Naive thymus-derived CD4-positive, alpha-beta T cell (primary cell): ENCODE results near the gene PKD2L2. TPM values are rescaled to one million over a fixed set of nuclear protein-coding genes. Genes with fewer than 3 reads are reported as not detected.

ENCODE experiments used
- polyA plus RNA-seq, 2 donors: library from polyadenylated mRNA; unstranded; fragments of 300-500 nt; fragmentation: Illumina TruSeq; gene quantifications; one replicate each; pipeline ENCODE4 v1.2.3, GENCODE V29; 2021
- total RNA-seq, 6 experiments: library from RNA in 5 of 6; stranded (reverse) in 5 of 6; gene quantifications; 1 replicate in 5 of 6; 2 replicates in 1 of 6; pipeline ENCODE4 v1.2.3 and lab custom pipeline; 2021 to 2026

The PKD2L2 gene
- total and polyA plus RNA-seq, 7 experiments from 2014 or later = 0.26 to 1.2 (median 0.46) TPM; not detected in 3

Other genes starting within 250 kb of the PKD2L2 start
- gene KLHL3, start 153.4 kb upstream of the PKD2L2 start, total RNA-seq = 10 to 100 TPM; 10.4 to 47.3 (median 26.6) TPM
- 1 to 10 TPM; 4.6 to 6.3 TPM for gene KLHL3, start 153.4 kb upstream of the PKD2L2 start, polyA plus RNA-seq
- 10 to 100 TPM; 30.0 to 40.2 (median 30.7) TPM for gene HNRNPA0, start 135.1 kb upstream of the PKD2L2 start, total RNA-seq
- gene HNRNPA0, start 135.1 kb upstream of the PKD2L2 start, polyA plus RNA-seq = 10 to 100 TPM; 17.8 to 20.7 TPM
- gene MYOT, start 21.6 kb upstream of the PKD2L2 start, total RNA-seq = not detected
- gene MYOT, start 21.6 kb upstream of the PKD2L2 start, polyA plus RNA-seq = under 1 TPM in 1 of 2 donors, not detected in 1; 0.87 TPM
- 10 to 100 TPM; 36.4 to 58.8 (median 46.6) TPM for gene FAM13B, start 143.6 kb downstream of the PKD2L2 start, total RNA-seq
- gene FAM13B, start 143.6 kb downstream of the PKD2L2 start, polyA plus RNA-seq = 10 to 100 TPM; 17.6 to 24.9 TPM
- gene WNT8A, start 194.6 kb downstream of the PKD2L2 start, total RNA-seq = not detected
- gene WNT8A, start 194.6 kb downstream of the PKD2L2 start, polyA plus RNA-seq = not detected
- gene NME5, start 250.0 kb downstream of the PKD2L2 start, total RNA-seq = not detected
- not detected for gene NME5, start 250.0 kb downstream of the PKD2L2 start, polyA plus RNA-seq